DOHH2 (cell line): ENCODE results near the gene ITGB4.

Experiments
- CTCF ChIP-seq: fragments of 200-600 bp; sonication (generic); IDR thresholded peaks from one replicate; pipeline ENCODE4 v1.5.1; 2014; ENCODE audit warnings: antibody characterized with exemption, mild to moderate bottlenecking, low read depth, low read length; ENCODE audit not compliant: poor library complexity, severe bottlenecking
- EZH2phosphoT487 ChIP-seq: fragments of 200-600 bp; sonication (generic); IDR thresholded peaks from 2 replicates; pipeline ENCODE4 v1.6.1; 2017; ENCODE audit warnings: borderline replicate concordance, mild to moderate bottlenecking, antibody characterized with exemption, low read length, moderate library complexity, mixed read lengths

GRCh38 chr17:75740215-75740614 is 19.0 kb downstream of the ITGB4 start:
- TF ChIP-seq CTCF (no peak), EZH2phosphoT487 (no peak)
